ENCODE measurements around the gene CD68.

- TF ChIP-seq, protein P1, sequence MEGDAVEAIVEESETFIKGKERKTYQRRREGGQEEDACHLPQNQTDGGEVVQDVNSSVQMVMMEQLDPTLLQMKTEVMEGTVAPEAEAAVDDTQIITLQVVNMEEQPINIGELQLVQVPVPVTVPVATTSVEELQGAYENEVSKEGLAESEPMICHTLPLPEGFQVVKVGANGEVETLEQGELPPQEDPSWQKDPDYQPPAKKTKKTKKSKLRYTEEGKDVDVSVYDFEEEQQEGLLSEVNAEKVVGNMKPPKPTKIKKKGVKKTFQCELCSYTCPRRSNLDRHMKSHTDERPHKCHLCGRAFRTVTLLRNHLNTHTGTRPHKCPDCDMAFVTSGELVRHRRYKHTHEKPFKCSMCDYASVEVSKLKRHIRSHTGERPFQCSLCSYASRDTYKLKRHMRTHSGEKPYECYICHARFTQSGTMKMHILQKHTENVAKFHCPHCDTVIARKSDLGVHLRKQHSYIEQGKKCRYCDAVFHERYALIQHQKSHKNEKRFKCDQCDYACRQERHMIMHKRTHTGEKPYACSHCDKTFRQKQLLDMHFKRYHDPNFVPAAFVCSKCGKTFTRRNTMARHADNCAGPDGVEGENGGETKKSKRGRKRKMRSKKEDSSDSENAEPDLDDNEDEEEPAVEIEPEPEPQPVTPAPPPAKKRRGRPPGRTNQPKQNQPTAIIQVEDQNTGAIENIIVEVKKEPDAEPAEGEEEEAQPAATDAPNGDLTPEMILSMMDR (IDR thresholded peaks at IDR 0.05; ENCODE audit: low read depth, low read length): no peak
- no peak for TF ChIP-seq POLR2A (IDR thresholded peaks at IDR 0.05; ENCODE audit: extremely low read depth, insufficient read length)
Measured at GRCh38 chr17:7623661-7624060, 44.2 kb downstream of the CD68 start.

All from NB4 (cell line).